ENCODE measurements around the gene PDZD2.
"Not testable (repeated sequence)": the region's sequence is repeated elsewhere in the genome, so short reads cannot be mapped to it uniquely, and the experiment has no call there.

PDZD2 gene

GRCh38 chr5:31769530-31769929 lies 130.6 kb downstream of the PDZD2 start:
- DNase-seq (ENCODE audit: low read depth in 2 of 2): no peak

GRCh38 chr5:31770132-31770720 lies 131.3 kb downstream of the PDZD2 start:
- no peak for DNase-seq (ENCODE audit: low read depth in 2 of 2)

GRCh38 chr5:31770998-31771397 lies 132.1 kb downstream of the PDZD2 start:
- no peak for DNase-seq (ENCODE audit: low read depth in 2 of 2)

GRCh38 chr5:31771500-31771899 lies 132.6 kb downstream of the PDZD2 start:
- no peak for DNase-seq (ENCODE audit: low read depth in 2 of 2)

- not testable (repeated sequence) for DNase-seq (ENCODE audit: low read depth in 2 of 2)
Observed at GRCh38 chr5:31776294-31776693, 137.4 kb downstream of the PDZD2 start.

- DNase-seq (ENCODE audit: low read depth in 2 of 2): no peak
Observed at GRCh38 chr5:31776976-31777651, 138.2 kb downstream of the PDZD2 start.

- DNase-seq (ENCODE audit: low read depth in 2 of 2): no peak
Observed at GRCh38 chr5:31781772-31782171, 142.8 kb downstream of the PDZD2 start.

- no peak for DNase-seq (ENCODE audit: low read depth in 2 of 2)
Observed at GRCh38 chr5:31783086-31783645, 144.2 kb downstream of the PDZD2 start.

GRCh38 chr5:31783731-31784130 lies 144.8 kb downstream of the PDZD2 start:
- DNase-seq (ENCODE audit: low read depth in 2 of 2): no peak

GRCh38 chr5:31786090-31786631 lies 147.2 kb downstream of the PDZD2 start:
- DNase-seq (ENCODE audit: low read depth in 2 of 2): no peak

- DNase-seq (ENCODE audit: low read depth in 2 of 2): no peak
Observed at GRCh38 chr5:31794009-31794408, 155.1 kb downstream of the PDZD2 start.

- DNase-seq (ENCODE audit: low read depth in 2 of 2): no peak
Observed at GRCh38 chr5:31798168-31798567, 159.2 kb downstream of the PDZD2 start.

- no peak for DNase-seq (ENCODE audit: low read depth in 2 of 2)
Observed at GRCh38 chr5:31800351-31800750, 161.4 kb downstream of the PDZD2 start.

- DNase-seq (ENCODE audit: low read depth in 2 of 2): no peak
Observed at GRCh38 chr5:31805785-31806400, 167.0 kb downstream of the PDZD2 start.

GRCh38 chr5:31806561-31806960 lies 167.6 kb downstream of the PDZD2 start:
- DNase-seq (ENCODE audit: low read depth in 2 of 2): no peak

- no peak for DNase-seq (ENCODE audit: low read depth in 2 of 2)
Observed at GRCh38 chr5:31807789-31808540, 169.0 kb downstream of the PDZD2 start.

GRCh38 chr5:31809050-31809870 lies 170.3 kb downstream of the PDZD2 start:
- DNase-seq (ENCODE audit: low read depth in 2 of 2): no peak

- DNase-seq (ENCODE audit: low read depth in 2 of 2): no peak
Observed at GRCh38 chr5:31811210-31811609, 172.3 kb downstream of the PDZD2 start.

GRCh38 chr5:31815376-31815775 lies 176.4 kb downstream of the PDZD2 start:
- DNase-seq (ENCODE audit: low read depth in 2 of 2): no peak

GRCh38 chr5:31819926-31820516 lies 181.1 kb downstream of the PDZD2 start:
- no peak for DNase-seq (ENCODE audit: low read depth in 2 of 2)

- no peak for DNase-seq (ENCODE audit: low read depth in 2 of 2)
Observed at GRCh38 chr5:31823472-31823871, 184.5 kb downstream of the PDZD2 start.
